ENCODE measurements around the gene CYTH3. TPM values are rescaled to one million over a fixed set of nuclear protein-coding genes. Genes with fewer than 3 reads are reported as not detected.
"Not testable (repeated sequence)": the region's sequence is repeated elsewhere in the genome, so short reads cannot be mapped to it uniquely, and the experiment has no call there.

The CYTH3 gene
- total RNA-seq, 5 donors from 2014 or later (not counting 1 experiment from before 2014, with no cell fraction given) = 5.0 to 16.3 (median 12.5) TPM

DNA sequence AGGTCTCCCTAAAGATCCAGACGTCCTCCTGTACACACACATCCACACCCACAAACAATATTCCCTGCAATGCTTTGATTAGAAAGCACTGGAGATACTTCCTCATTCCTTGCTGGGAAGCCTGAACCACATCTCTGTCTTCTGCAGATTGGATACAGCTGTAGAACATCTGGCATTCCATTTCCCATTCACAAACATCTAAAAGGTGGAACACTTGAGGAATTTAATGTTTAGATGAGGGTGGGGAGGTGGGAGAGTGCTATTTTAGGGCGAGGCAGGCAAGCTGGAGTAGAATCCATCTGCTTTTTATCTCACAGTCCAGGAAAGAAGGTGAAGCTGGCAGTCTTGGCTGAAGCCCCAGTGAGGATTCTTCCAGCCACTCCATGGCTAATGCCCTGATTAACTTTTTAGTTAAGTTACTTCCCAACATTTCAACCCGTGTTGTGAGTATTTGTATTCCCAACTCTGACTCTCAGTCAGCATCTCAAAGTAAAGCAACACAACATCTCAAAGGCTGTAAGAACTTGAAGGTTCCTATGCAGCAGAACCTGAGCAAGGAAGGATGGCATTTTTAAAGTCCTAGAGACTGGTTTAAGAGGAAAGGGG is 46.1 kb downstream of the CYTH3 start:
- no peak overlapping the region for H3K27ac ChIP-seq (ENCODE audit: low read length)
- H3K36me3 ChIP-seq (ENCODE audit: control insufficient read depth in 2 of 2, extremely low read depth in 1 of 2, insufficient read depth in 1 of 2, low read length in 1 of 2) = no peaks in the 10 kb centered on the region
- peaks cover 0 to 3% of the 10 kb centered on the region in 2 experiments for H3K27me3 ChIP-seq (replicated peaks in 1 of 2; ENCODE audit: control insufficient read depth in 2 of 2, extremely low read depth in 1 of 2, insufficient read depth in 2 of 2, low read length in 1 of 2)
- Mint-ChIP-seq H3K27ac (no peak overlapping the region), H3K9me3 (no peaks in the 10 kb centered on the region), H3K4me3 (no peak overlapping the region), H3K27me3 (no peaks in the 10 kb centered on the region), H3K36me3 (no peaks in the 10 kb centered on the region), H3K4me1 (peaks cover 25 to 36% (median 29%) of the 10 kb centered on the region in 3 donors)
- H3K4me3 ChIP-seq (ENCODE audit: control insufficient read depth in 1 of 2, extremely low read depth in 1 of 2, low read length in 1 of 2) = no peak overlapping the region
- DNase-seq (no peak), ATAC-seq (replicated peaks in 1 of 4) (no peak)
- H3K4me1 ChIP-seq (ENCODE audit: control insufficient read depth in 1 of 2, extremely low read depth in 1 of 2, insufficient read depth in 2 of 2, low read length in 2 of 2) = peaks cover 0 to 7% of the 10 kb centered on the region in 2 experiments
- CTCF ChIA-PET = interaction anchor here in 1 of 2 donors (0.5 kb wide), 1 partner anchor 110 kb away, joined by 5 read pairs; no protein-coding TSS in a partner anchor
- POLR2A ChIA-PET = no interaction called here
- WGBS (ENCODE audit: insufficient coverage) = 82% methylated on average over 2 of the region's 3 CpGs
- H3K9me3 ChIP-seq = no peaks in the 10 kb centered on the region

- H3K9me3 Mint-ChIP-seq; CTCF ChIA-PET; H3K27ac Mint-ChIP-seq; H3K36me3 Mint-ChIP-seq; H3K27me3 ChIP-seq (replicated peaks in 1 of 2; ENCODE audit: control insufficient read depth in 2 of 2, extremely low read depth in 1 of 2, insufficient read depth in 2 of 2, low read length in 1 of 2); H3K27ac ChIP-seq (ENCODE audit: low read length); H3K4me3 Mint-ChIP-seq; H3K4me3 ChIP-seq (ENCODE audit: control insufficient read depth in 1 of 2, extremely low read depth in 1 of 2, low read length in 1 of 2); DNase-seq; H3K4me1 ChIP-seq (ENCODE audit: control insufficient read depth in 1 of 2, extremely low read depth in 1 of 2, insufficient read depth in 2 of 2, low read length in 2 of 2); ATAC-seq (replicated peaks in 1 of 4); H3K9me3 ChIP-seq; H3K36me3 ChIP-seq (ENCODE audit: control insufficient read depth in 2 of 2, extremely low read depth in 1 of 2, insufficient read depth in 1 of 2, low read length in 1 of 2); H3K27me3 Mint-ChIP-seq: not testable (repeated sequence)
- POLR2A ChIA-PET = interaction anchor here in 1 of 2 donors (0.7 kb wide), 1 partner anchor 199 kb away, joined by 13 read pairs; no protein-coding TSS in a partner anchor
- H3K4me1 Mint-ChIP-seq = peaks cover 22 to 35% (median 26%) of the 10 kb centered on the region in 3 donors
- no CpG with 5 or more reads among the region's 4 CpGs for WGBS (ENCODE audit: insufficient coverage)
Measured at GRCh38 chr7:6223411-6223810, 49.0 kb downstream of the CYTH3 start.

- H3K36me3 Mint-ChIP-seq; H3K27ac Mint-ChIP-seq; H3K4me3 Mint-ChIP-seq; H3K4me1 ChIP-seq (ENCODE audit: control insufficient read depth in 1 of 2, extremely low read depth in 1 of 2, insufficient read depth in 2 of 2, low read length in 2 of 2); DNase-seq; H3K9me3 ChIP-seq; H3K36me3 ChIP-seq (ENCODE audit: control insufficient read depth in 2 of 2, extremely low read depth in 1 of 2, insufficient read depth in 1 of 2, low read length in 1 of 2); POLR2A ChIA-PET; ATAC-seq (replicated peaks in 1 of 4); H3K9me3 Mint-ChIP-seq; H3K27me3 Mint-ChIP-seq; CTCF ChIA-PET; H3K27me3 ChIP-seq (replicated peaks in 1 of 2; ENCODE audit: control insufficient read depth in 2 of 2, extremely low read depth in 1 of 2, insufficient read depth in 2 of 2, low read length in 1 of 2); H3K27ac ChIP-seq (ENCODE audit: low read length); H3K4me3 ChIP-seq (ENCODE audit: control insufficient read depth in 1 of 2, extremely low read depth in 1 of 2, low read length in 1 of 2): not testable (repeated sequence)
- WGBS (ENCODE audit: insufficient coverage) = 97% methylated on average over 12 of the region's 25 CpGs
- peaks cover 18 to 31% (median 23%) of the 10 kb centered on the region in 3 donors for H3K4me1 Mint-ChIP-seq
Measured at GRCh38 chr7:6223010-6223409, 49.4 kb downstream of the CYTH3 start.

- Histone ChIP-seq H3K27me3 (replicated peaks in 1 of 2; ENCODE audit: control insufficient read depth in 2 of 2, extremely low read depth in 1 of 2, insufficient read depth in 2 of 2, low read length in 1 of 2) (no peaks in the 10 kb centered on the region), H3K27ac (ENCODE audit: low read length) (peak overlapping the region; percentile 54), H3K9me3 (no peaks in the 10 kb centered on the region), H3K4me3 (ENCODE audit: control insufficient read depth in 1 of 2, extremely low read depth in 1 of 2, low read length in 1 of 2) (no peak overlapping the region), H3K4me1 (ENCODE audit: control insufficient read depth in 1 of 2, extremely low read depth in 1 of 2, insufficient read depth in 2 of 2, low read length in 2 of 2) (peaks cover 0 to 7% of the 10 kb centered on the region in 2 experiments), H3K36me3 (ENCODE audit: control insufficient read depth in 2 of 2, extremely low read depth in 1 of 2, insufficient read depth in 1 of 2, low read length in 1 of 2) (no peaks in the 10 kb centered on the region)
- Mint-ChIP-seq H3K9me3 (no peaks in the 10 kb centered on the region), H3K4me1 (peaks cover 15 to 30% (median 23%) of the 10 kb centered on the region in 3 donors), H3K36me3 (no peaks in the 10 kb centered on the region), H3K27ac (peak overlapping the region; percentile 92 to 99), H3K4me3 (peak overlapping the region in 2 of 3 donors; percentile 30 to 67), H3K27me3 (no peaks in the 10 kb centered on the region)
- peak in 24 of 35 experiments; percentile 4 to 62 (median 21) for DNase-seq
- CTCF ChIA-PET = interaction anchor here (0.6 to 1.3 kb wide), 2 partner anchors 20 to 380 kb away, joined by 4 to 7 read pairs; no protein-coding TSS in a partner anchor
- POLR2A ChIA-PET = interaction anchor here in 1 of 2 donors (0.5 to 0.8 kb wide), 2 partner anchors 20 to 226 kb away, joined by 3 to 5 read pairs; partner anchors contain the start of gene DAGLB
- peak; percentile 90 to 92 (median 90) for ATAC-seq (replicated peaks in 1 of 4)
- WGBS (ENCODE audit: insufficient coverage) = 67% methylated on average over 3 of the region's 9 CpGs
Measured at GRCh38 chr7:6221340-6222319, 50.8 kb downstream of the CYTH3 start.

DNA sequence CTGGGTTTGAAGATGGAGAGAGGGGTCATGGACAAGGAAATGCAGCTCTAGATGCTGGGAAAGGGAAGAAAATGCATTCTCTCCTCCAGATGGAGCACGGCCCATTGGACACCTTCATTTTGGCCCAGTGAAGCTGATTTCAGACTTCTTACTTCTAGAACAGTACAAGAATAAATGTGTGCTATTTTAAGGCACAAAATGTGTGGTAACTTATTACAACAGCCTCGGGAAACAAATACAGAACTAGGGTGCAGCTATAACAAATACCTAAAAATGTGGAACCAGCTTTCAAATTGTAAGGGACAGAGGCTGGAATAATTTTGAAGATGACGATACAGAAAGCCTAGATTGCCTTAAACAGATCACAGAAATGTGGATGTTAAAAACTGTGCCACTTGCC is 54.1 kb downstream of the CYTH3 start:
- Mint-ChIP-seq H3K36me3 (peaks cover 6% of the 10 kb centered on the region), H3K4me1 (peaks cover 15 to 30% (median 23%) of the 10 kb centered on the region in 3 donors), H3K27ac (peak overlapping the region in 1 of 2 donors; percentile 65), H3K4me3 (no peak overlapping the region), H3K9me3 (peaks cover 0 to 6% (median 0%) of the 10 kb centered on the region in 3 donors), H3K27me3 (no peaks in the 10 kb centered on the region)
- 100% methylated on average over 1 of the region's 3 CpGs for WGBS (ENCODE audit: insufficient coverage)
- Histone ChIP-seq H3K4me1 (ENCODE audit: control insufficient read depth in 1 of 2, extremely low read depth in 1 of 2, insufficient read depth in 2 of 2, low read length in 2 of 2) (peaks cover 0 to 7% of the 10 kb centered on the region in 2 experiments), H3K27me3 (replicated peaks in 1 of 2; ENCODE audit: control insufficient read depth in 2 of 2, extremely low read depth in 1 of 2, insufficient read depth in 2 of 2, low read length in 1 of 2) (no peaks in the 10 kb centered on the region), H3K4me3 (ENCODE audit: control insufficient read depth in 1 of 2, extremely low read depth in 1 of 2, low read length in 1 of 2) (no peak overlapping the region), H3K36me3 (ENCODE audit: control insufficient read depth in 2 of 2, extremely low read depth in 1 of 2, insufficient read depth in 1 of 2, low read length in 1 of 2) (no peaks in the 10 kb centered on the region), H3K9me3 (no peaks in the 10 kb centered on the region), H3K27ac (ENCODE audit: low read length) (no peak overlapping the region)
- DNase-seq (no peak), ATAC-seq (replicated peaks in 1 of 4) (no peak)
- POLR2A ChIA-PET = interaction anchor here in 1 of 2 donors (0.6 kb wide), 1 partner anchor 102 kb away, joined by 3 read pairs; no protein-coding TSS in a partner anchor
- CTCF ChIA-PET = interaction anchor here (0.6 to 0.7 kb wide), 4 partner anchors 43 to 440 kb away, joined by 3 to 5 read pairs (median 4); no protein-coding TSS in a partner anchor

DNA sequence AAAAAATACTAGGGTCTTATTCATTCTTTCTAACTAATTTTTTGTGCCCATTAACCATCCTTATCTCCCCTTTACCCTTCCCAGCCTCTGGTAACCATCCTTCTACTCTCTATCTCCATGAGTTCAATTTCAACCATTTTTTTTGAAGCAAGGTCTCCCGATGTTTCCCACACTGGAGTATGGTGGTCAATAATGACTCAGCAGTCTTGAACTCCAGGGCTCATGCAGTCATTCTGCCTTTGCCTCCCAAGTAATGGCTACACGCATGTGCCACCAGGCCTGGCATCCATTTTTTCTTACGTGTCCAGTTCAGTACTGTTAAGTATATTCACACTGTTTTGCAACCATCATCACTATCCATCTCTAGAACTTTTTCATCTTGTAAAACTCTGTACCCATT is 60.4 kb downstream of the CYTH3 start:
- Mint-ChIP-seq H3K27ac (no peak overlapping the region), H3K36me3 (peaks cover 6% of the 10 kb centered on the region), H3K27me3 (no peaks in the 10 kb centered on the region), H3K9me3 (peaks cover 0 to 6% (median 0%) of the 10 kb centered on the region in 3 donors), H3K4me3 (no peak overlapping the region), H3K4me1 (peaks cover 0 to 4% (median 0%) of the 10 kb centered on the region in 3 donors)
- ATAC-seq (replicated peaks in 1 of 4) (no peak), DNase-seq (no peak)
- WGBS (ENCODE audit: insufficient coverage) = 96% methylated on average over 3 of the region's 3 CpGs
- Histone ChIP-seq H3K4me1 (ENCODE audit: control insufficient read depth in 1 of 2, extremely low read depth in 1 of 2, insufficient read depth in 2 of 2, low read length in 2 of 2) (no peaks in the 10 kb centered on the region), H3K36me3 (ENCODE audit: control insufficient read depth in 2 of 2, extremely low read depth in 1 of 2, insufficient read depth in 1 of 2, low read length in 1 of 2) (no peaks in the 10 kb centered on the region), H3K27ac (ENCODE audit: low read length) (no peak overlapping the region), H3K27me3 (replicated peaks in 1 of 2; ENCODE audit: control insufficient read depth in 2 of 2, extremely low read depth in 1 of 2, insufficient read depth in 2 of 2, low read length in 1 of 2) (no peaks in the 10 kb centered on the region), H3K9me3 (no peaks in the 10 kb centered on the region), H3K4me3 (ENCODE audit: control insufficient read depth in 1 of 2, extremely low read depth in 1 of 2, low read length in 1 of 2) (no peak overlapping the region)
- ChIA-PET POLR2A (no interaction called here), CTCF (no interaction called here)
